ENCODE data around the gene ZNF366.

DNA sequence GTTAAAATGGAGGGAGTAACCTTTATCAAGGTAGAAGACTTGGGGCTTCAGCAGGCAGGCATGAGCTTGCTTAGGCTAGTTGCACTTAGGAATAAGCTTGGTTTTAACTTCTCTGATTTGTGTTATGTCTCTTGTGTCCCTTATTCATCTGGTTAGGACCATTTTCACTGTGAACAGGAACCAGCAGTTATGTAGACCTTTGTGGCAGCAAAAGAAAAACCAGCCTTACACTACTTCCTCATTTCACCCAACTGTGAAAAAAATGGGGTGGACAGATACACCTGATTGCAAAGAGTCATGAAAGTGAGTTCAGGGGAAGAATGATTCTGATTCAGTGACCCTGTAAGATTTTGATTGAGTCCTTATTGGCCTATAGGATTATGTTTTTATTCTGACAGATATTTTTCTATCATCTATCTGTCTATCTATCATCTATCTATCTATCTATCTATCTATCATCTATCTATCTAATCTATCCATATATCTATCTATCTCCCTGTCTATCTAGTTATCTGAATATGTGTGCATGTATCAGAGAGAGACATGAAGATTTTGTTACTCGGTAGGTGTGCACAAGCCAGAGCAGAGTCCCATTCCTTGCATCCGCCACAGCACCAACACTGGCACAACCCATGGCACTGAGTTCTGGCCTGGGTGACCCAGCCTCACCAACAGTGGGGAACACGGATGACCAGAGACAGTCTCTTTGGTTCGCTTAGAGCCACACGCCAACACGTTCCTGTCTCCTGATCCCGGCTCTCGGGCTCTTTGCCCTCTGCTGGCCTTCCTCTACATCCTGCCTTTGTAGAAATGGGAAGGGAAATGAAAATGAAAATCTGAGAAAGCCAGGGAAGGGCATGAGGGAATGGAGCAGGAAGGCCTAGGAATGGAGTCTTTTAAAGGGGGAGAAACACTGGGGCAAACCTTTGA is 1.3 kb upstream of the ZNF366 start:
- TF ChIP-seq, protein P1, sequence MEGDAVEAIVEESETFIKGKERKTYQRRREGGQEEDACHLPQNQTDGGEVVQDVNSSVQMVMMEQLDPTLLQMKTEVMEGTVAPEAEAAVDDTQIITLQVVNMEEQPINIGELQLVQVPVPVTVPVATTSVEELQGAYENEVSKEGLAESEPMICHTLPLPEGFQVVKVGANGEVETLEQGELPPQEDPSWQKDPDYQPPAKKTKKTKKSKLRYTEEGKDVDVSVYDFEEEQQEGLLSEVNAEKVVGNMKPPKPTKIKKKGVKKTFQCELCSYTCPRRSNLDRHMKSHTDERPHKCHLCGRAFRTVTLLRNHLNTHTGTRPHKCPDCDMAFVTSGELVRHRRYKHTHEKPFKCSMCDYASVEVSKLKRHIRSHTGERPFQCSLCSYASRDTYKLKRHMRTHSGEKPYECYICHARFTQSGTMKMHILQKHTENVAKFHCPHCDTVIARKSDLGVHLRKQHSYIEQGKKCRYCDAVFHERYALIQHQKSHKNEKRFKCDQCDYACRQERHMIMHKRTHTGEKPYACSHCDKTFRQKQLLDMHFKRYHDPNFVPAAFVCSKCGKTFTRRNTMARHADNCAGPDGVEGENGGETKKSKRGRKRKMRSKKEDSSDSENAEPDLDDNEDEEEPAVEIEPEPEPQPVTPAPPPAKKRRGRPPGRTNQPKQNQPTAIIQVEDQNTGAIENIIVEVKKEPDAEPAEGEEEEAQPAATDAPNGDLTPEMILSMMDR (conservative IDR thresholded peaks at IDR 0.05; ENCODE audit: low read length), result no peak
- no peak for TF ChIP-seq EZH2phosphoT487 (IDR thresholded peaks at IDR 0.05; ENCODE audit: borderline replicate concordance)
